IMR-90 (cell line): ENCODE data around the gene USP51. TPM values are rescaled to one million over a fixed set of nuclear protein-coding genes. Genes with fewer than 3 reads are reported as not detected.
"Not testable (repeated sequence)": the region's sequence is repeated elsewhere in the genome, so short reads cannot be mapped to it uniquely, and the experiment has no call there.

ENCODE experiments used
- ATAC-seq: fragments of 200-7000 bp; cut with Tn5 transposase; 2 replicates; pipeline ENCODE4 v1.9.1; 2020; ENCODE audit warnings: low read depth, mild to moderate bottlenecking, moderate library complexity
- BruUV-seq: library from RNA; stranded (reverse); fragments of 400-500 nt; replicated peaks from 2 replicates; lab custom pipeline; 2021; lab: Mats Ljungman, UMichigan
- CTCF ChIA-PET: fragments of 300-600 bp; formaldehyde crosslinking; extraction: SDS; loops from one replicate; lab custom pipeline; 2021; ENCODE audit warnings: antibody characterized with exemption; lab: Yijun Ruan, JAX
- POLR2A ChIA-PET: fragments of 300-600 bp; sonication (Branson Sonifier 250); formaldehyde crosslinking; loops from one replicate; lab custom pipeline; 2022; ENCODE audit warnings: antibody characterized with exemption; ENCODE audit not compliant: unreplicated experiment; lab: Charles Lee
- DNase-seq: peaks from one replicate; pipeline ENCODE4 v3.0.0; 2013
- H2AFZ ChIP-seq: replicated peaks from 2 replicates; pipeline ENCODE3; 2013; ENCODE audit warnings: low read length, mild to moderate bottlenecking; ENCODE audit not compliant: poor library complexity
- H2AK5ac ChIP-seq: 2 replicates; pipeline ENCODE4 v1.6.1; 2013; ENCODE audit warnings: low read depth, low read length, inconsistent platforms
- H2AK9ac ChIP-seq: replicated peaks from 2 replicates; pipeline ENCODE3; 2013; ENCODE audit warnings: mild to moderate bottlenecking, low read depth, low read length, moderate library complexity; ENCODE audit not compliant: poor library complexity
- H2BK120ac ChIP-seq: 2 replicates; pipeline ENCODE4 v1.6.1; 2013; ENCODE audit warnings: low read depth, low read length, inconsistent platforms
- H2BK15ac ChIP-seq: 3 replicates; pipeline ENCODE4 v1.6.1; 2013; ENCODE audit warnings: low read depth, low read length, inconsistent platforms
- H2BK20ac ChIP-seq: 2 replicates; pipeline ENCODE4 v1.6.1; 2013; ENCODE audit warnings: low read depth, mild to moderate bottlenecking, inconsistent platforms, low read length, moderate library complexity
- H2BK5ac ChIP-seq: 2 replicates; pipeline ENCODE4 v1.6.1; 2013; ENCODE audit warnings: mild to moderate bottlenecking, low read depth, low read length, inconsistent platforms; ENCODE audit not compliant: poor library complexity, severe bottlenecking
- H3K14ac ChIP-seq: replicated peaks from 2 replicates; pipeline ENCODE4 v1.6.1; 2013; ENCODE audit warnings: low read depth, low read length, inconsistent platforms
- H3K18ac ChIP-seq: 2 replicates; pipeline ENCODE4 v1.6.1; 2013; ENCODE audit warnings: low read depth, low read length, control low read depth
- H3K23ac ChIP-seq: 2 replicates; pipeline ENCODE4 v1.6.1; 2013; ENCODE audit warnings: low read depth, low read length, inconsistent platforms
- H3K27ac ChIP-seq: 2 replicates; pipeline ENCODE4 v1.5.1; 2013; ENCODE audit warnings: mild to moderate bottlenecking, control low read depth, low read length; ENCODE audit not compliant: insufficient read depth
- H3K27me3 ChIP-seq: 2 replicates; pipeline ENCODE4 v1.6.1; 2013; ENCODE audit warnings: low read length; ENCODE audit not compliant: control insufficient read depth, insufficient read depth
- H3K36me3 ChIP-seq: 2 replicates; pipeline ENCODE4 v1.6.1; 2013; ENCODE audit warnings: low read length, mixed read lengths; ENCODE audit not compliant: control insufficient read depth, insufficient read depth
- H3K4ac ChIP-seq: 2 replicates; pipeline ENCODE4 v1.6.1; 2013; ENCODE audit warnings: low read depth, low read length, inconsistent platforms
- H3K4me1 ChIP-seq: 2 replicates; pipeline ENCODE4 v1.6.1; 2013; ENCODE audit warnings: low read length, mixed read lengths; ENCODE audit not compliant: control insufficient read depth, insufficient read depth
- H3K4me2 ChIP-seq: 2 replicates; pipeline ENCODE4 v1.6.1; 2013; ENCODE audit warnings: low read depth, mild to moderate bottlenecking, control low read depth, low read length, moderate library complexity
- H3K4me3 ChIP-seq: 2 replicates; pipeline ENCODE4 v1.5.1; 2013; ENCODE audit warnings: low read depth, mild to moderate bottlenecking, control low read depth, low read length, moderate library complexity; ENCODE audit not compliant: insufficient read depth
- H3K56ac ChIP-seq: 2 replicates; pipeline ENCODE4 v1.6.1; 2013; ENCODE audit warnings: low read length, inconsistent platforms; ENCODE audit not compliant: insufficient read depth; ENCODE audit errors: extremely low read depth
- H3K79me1 ChIP-seq, 2 experiments: 2 replicates each; pipeline ENCODE4 v1.6.1; 2013; ENCODE audit warnings: low read length in 2 of 2, inconsistent platforms in 1 of 2, low read depth in 1 of 2
- H3K9ac ChIP-seq: 2 replicates; pipeline ENCODE4 v1.6.1; 2013; ENCODE audit warnings: low read depth, low read length, control low read depth
- H3K9me1 ChIP-seq: 2 replicates; pipeline ENCODE4 v1.6.1; 2013; ENCODE audit warnings: low read length, inconsistent platforms; ENCODE audit not compliant: insufficient read depth
- H3K9me3 ChIP-seq: 2 replicates; pipeline ENCODE4 v1.6.1; 2013; ENCODE audit warnings: low read length; ENCODE audit not compliant: control insufficient read depth, insufficient read depth
- H4K20me1 ChIP-seq: 2 replicates; pipeline ENCODE4 v1.6.1; 2013; ENCODE audit warnings: low read length, inconsistent platforms; ENCODE audit not compliant: insufficient read depth
- H4K5ac ChIP-seq: 2 replicates; pipeline ENCODE4 v1.6.1; 2013; ENCODE audit warnings: mild to moderate bottlenecking, low read depth, low read length, control low read depth
- H4K8ac ChIP-seq, 2 experiments: 2 replicates each; pipeline ENCODE4 v1.6.1; 2013; ENCODE audit warnings: low read depth in 2 of 2, low read length in 2 of 2, control low read depth in 1 of 2, inconsistent platforms in 1 of 2
- H4K91ac ChIP-seq: 2 replicates; pipeline ENCODE4 v1.6.1; 2013; ENCODE audit warnings: low read depth, low read length, inconsistent platforms; ENCODE audit not compliant: insufficient read depth
- CTCF ChIP-seq: conservative IDR thresholded peaks from 2 replicates; pipeline ENCODE4 v1.5.1; 2012; ENCODE audit warnings: mild to moderate bottlenecking, low read depth, low read length, improper control_type of control experiment
- FOS ChIP-seq: fragments of 150-350 bp; IDR thresholded peaks from 2 replicates; pipeline ENCODE4 v1.6.1; 2016; ENCODE audit warnings: low read depth, low read length
- MAZ ChIP-seq: IDR thresholded peaks from 2 replicates; pipeline ENCODE4 v1.6.1; 2012; ENCODE audit warnings: low read depth, mild to moderate bottlenecking, low read length, improper control_type of control experiment, moderate library complexity, borderline replicate concordance
- MXI1 ChIP-seq: IDR thresholded peaks from 2 replicates; pipeline ENCODE4 v1.6.1; 2012; ENCODE audit warnings: low read depth, mild to moderate bottlenecking, low read length, moderate library complexity, borderline replicate concordance
- NFE2L2 ChIP-seq: fragments of 150-350 bp; IDR thresholded peaks from 2 replicates; pipeline ENCODE4 v1.6.1; 2016; ENCODE audit warnings: low read depth, mild to moderate bottlenecking, low read length
- RCOR1 ChIP-seq: IDR thresholded peaks from 2 replicates; pipeline ENCODE4 v1.6.1; 2012; ENCODE audit warnings: mild to moderate bottlenecking, low read length, improper control_type of control experiment; ENCODE audit not compliant: insufficient replicate concordance
- WGBS, 2 experiments: methylation state at CpG; one replicate each; pipeline versions ENCODE4 v1.1.5 to v1.1.7; 2013; ENCODE audit warnings: missing lambda C conversion rate in 2 of 2; ENCODE audit not compliant: insufficient read length in 1 of 2; ENCODE audit errors: extremely low coverage in 2 of 2; 5-methylcytosine and 5-hydroxymethylcytosine counted together
- dilution Hi-C: fragments of 300-500 bp; cut with HindIII; formaldehyde crosslinking; loops from one replicate; pipeline ENCODE4 v1.14.3; 2018; ENCODE audit warnings: low sequenced_read_pairs; ENCODE audit not compliant: unreplicated experiment
- in situ Hi-C: fragments of 300-500 bp; cut with MboI; formaldehyde crosslinking; loops from 3 replicates; pipeline ENCODE4 v1.14.3; 2019; ENCODE audit warnings: low sequenced_read_pairs, inconsistent platforms, mixed read lengths
- intact Hi-C: fragments of 100-400 bp; cut with micrococcal nuclease; formaldehyde crosslinking; loops from 2 replicates; pipeline ENCODE4 v1.10.0; 2022
- polyA plus RNA-seq, 3 experiments: library from polyadenylated mRNA; depleted of rRNA; stranded (reverse); fragments of >200 nt; gene quantifications; 2 replicates each; pipeline ENCODE4 v1.2.3, GENCODE V29; 2012; ENCODE audit warnings: low replicate concordance in 1 of 3
- total RNA-seq: library from RNA; depleted of rRNA; stranded (reverse); fragments of >200 nt; gene quantifications from 2 replicates; pipeline ENCODE4 v1.2.3, GENCODE V29; 2012

Gene USP51
- total and polyA plus RNA-seq, 2 of the 4 experiments (the other 2 are of a cell fraction) = 0.26 to 2.0 TPM

DNA sequence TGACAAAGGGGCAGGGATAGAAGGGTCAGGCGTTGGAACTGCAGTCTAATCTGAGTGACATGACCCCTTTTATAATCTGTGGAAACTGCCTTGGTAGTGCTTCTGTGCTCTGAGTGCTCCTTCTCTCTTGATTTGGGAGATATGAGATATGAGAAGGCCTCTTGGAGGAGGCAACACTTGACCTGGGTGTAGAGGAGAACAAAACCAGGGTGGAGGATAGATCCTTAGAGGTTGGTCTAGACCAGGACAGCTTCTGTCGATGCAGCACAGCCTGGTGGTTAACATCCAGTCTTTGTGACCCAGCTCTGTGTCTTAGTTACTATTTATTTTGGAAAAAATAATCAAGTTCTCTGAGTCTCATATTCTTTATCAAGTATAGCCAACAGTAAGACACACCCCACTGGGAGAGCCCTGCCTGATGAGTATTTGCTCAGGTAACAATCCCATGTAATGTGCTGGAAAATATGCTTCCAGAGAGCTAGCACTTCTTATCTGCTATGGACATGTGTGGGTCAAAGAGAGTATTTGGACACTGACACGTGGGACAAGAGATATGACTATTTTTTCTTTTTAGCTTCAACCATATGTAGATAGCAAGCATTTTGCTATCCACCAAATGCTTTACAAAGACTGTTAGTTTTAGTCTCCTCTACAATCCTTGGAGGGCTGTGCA is 9.1 kb downstream of the USP51 start:
- no peak overlapping the region for H2BK15ac ChIP-seq
- H2AK5ac ChIP-seq = no peak overlapping the region
- no peaks in the 10 kb centered on the region for H3K9me1 ChIP-seq
- H3K4ac ChIP-seq = no peak overlapping the region
- no peak overlapping the region for H2BK5ac ChIP-seq
- dilution Hi-C loops (no loop called here), in situ Hi-C loops (loop anchor here (25.0 kb wide), 1 partner anchor 232 kb away; the partner anchor contains the start of gene RRAGB), intact Hi-C loops (no loop called here)
- H2AFZ ChIP-seq = no peak overlapping the region
- no peaks in the 10 kb centered on the region for H3K4me1 ChIP-seq
- no peak overlapping the region for H4K5ac ChIP-seq
- no peak overlapping the region for H3K4me2 ChIP-seq
- H4K20me1 ChIP-seq = no peaks in the 10 kb centered on the region
- H3K18ac ChIP-seq = no peak overlapping the region
- H2BK120ac ChIP-seq = no peak overlapping the region
- H4K91ac ChIP-seq = no peak overlapping the region
- no peak overlapping the region for H3K23ac ChIP-seq
- no peak overlapping the region for H2AK9ac ChIP-seq
- ChIA-PET CTCF (no interaction called here), POLR2A (no interaction called here)
- H3K56ac ChIP-seq = no peak overlapping the region
- H4K8ac ChIP-seq = no peak overlapping the region
- no peaks in the 10 kb centered on the region for H3K36me3 ChIP-seq
- TF ChIP-seq FOS = no peak
- TF ChIP-seq NFE2L2 = no peak
- TF ChIP-seq MXI1 = no peak
- TF ChIP-seq MAZ = no peak
- TF ChIP-seq RCOR1 = no peak
- no peak for TF ChIP-seq CTCF
- H3K9ac ChIP-seq = no peak overlapping the region
- DNase-seq (no peak), ATAC-seq (no peak)
- no CpG with 5 or more reads among the region's 3 CpGs for WGBS, 2 experiments
- no peak overlapping the region for H3K27ac ChIP-seq
- H3K79me1 ChIP-seq = no peaks in the 10 kb centered on the region
- no peak overlapping the region for H3K14ac ChIP-seq
- no peaks in the 10 kb centered on the region for H3K9me3 ChIP-seq
- H3K27me3 ChIP-seq = peaks cover 2% of the 10 kb centered on the region; the same call in 1 of the 2 replicates
- no TSS peak for BruUV-seq
- no peak overlapping the region for H2BK20ac ChIP-seq
- H3K4me3 ChIP-seq = no peak overlapping the region

GRCh38 chrX:55479956-55480355 is 9.7 kb downstream of the USP51 start:
- POLR2A ChIA-PET, H2BK20ac ChIP-seq, H2BK120ac ChIP-seq, H3K14ac ChIP-seq, H3K9me3 ChIP-seq, H3K27ac ChIP-seq, H3K4me1 ChIP-seq, H4K5ac ChIP-seq, H4K91ac ChIP-seq, ATAC-seq, H2AK9ac ChIP-seq, H3K56ac ChIP-seq, DNase-seq, H2BK15ac ChIP-seq, H3K18ac ChIP-seq, H2BK5ac ChIP-seq, H4K20me1 ChIP-seq, H3K36me3 ChIP-seq, H3K79me1 ChIP-seq, H2AFZ ChIP-seq, BruUV-seq, intact Hi-C loops, H3K4me3 ChIP-seq, H3K4ac ChIP-seq, H3K9ac ChIP-seq, H3K4me2 ChIP-seq, H3K9me1 ChIP-seq, H4K8ac ChIP-seq, dilution Hi-C loops, H2AK5ac ChIP-seq, CTCF ChIA-PET, H3K23ac ChIP-seq, H3K27me3 ChIP-seq: not testable (repeated sequence)
- WGBS, 2 experiments = 60% methylated on average over 1 of the region's 8 CpGs; no CpG with 5 or more reads in 1 of the 2 experiments
- in situ Hi-C loops = loop anchor here (25.0 kb wide), 1 partner anchor 232 kb away; the partner anchor contains the start of gene RRAGB
